Measurements from ENCODE around the gene ZNF592.
"Not testable (repeated sequence)": the region's sequence is repeated elsewhere in the genome, so short reads cannot be mapped to it uniquely, and the experiment has no call there.

The ZNF592 gene

GRCh38 chr15:84725001-84725491, 23.3 kb upstream of the ZNF592 start:
- H3K4me3 ChIP-seq (ENCODE audit: low read length in 2 of 2) = no peak overlapping the region
- H3K36me3 ChIP-seq (ENCODE audit: control insufficient read depth in 2 of 2, insufficient read depth in 2 of 2, low read length in 2 of 2) = no peaks in the 10 kb centered on the region
- H3K27me3 ChIP-seq (ENCODE audit: control insufficient read depth in 1 of 2, insufficient read depth in 2 of 2, low read length in 2 of 2) = no peaks in the 10 kb centered on the region
- no peaks in the 10 kb centered on the region for H3K4me1 ChIP-seq (ENCODE audit: control insufficient read depth, insufficient read depth, low read length)
- no peak overlapping the region for H3K9ac ChIP-seq (ENCODE audit: low read length in 2 of 2)
- no peaks in the 10 kb centered on the region for H3K9me3 ChIP-seq (ENCODE audit: control insufficient read depth in 2 of 2, low read length in 2 of 2)
- no peak overlapping the region for H3K27ac ChIP-seq (ENCODE audit: low read length)

GRCh38 chr15:84727429-84727828, 21.0 kb upstream of the ZNF592 start:
- no peak overlapping the region for H3K4me3 ChIP-seq (ENCODE audit: low read length in 2 of 2)
- H3K27ac ChIP-seq (ENCODE audit: low read length) = no peak overlapping the region
- no peak overlapping the region for H3K9ac ChIP-seq (ENCODE audit: low read length in 2 of 2)
- H3K9me3 ChIP-seq (ENCODE audit: control insufficient read depth in 2 of 2, low read length in 2 of 2) = no peaks in the 10 kb centered on the region
- no peaks in the 10 kb centered on the region for H3K4me1 ChIP-seq (ENCODE audit: control insufficient read depth, insufficient read depth, low read length)
- no peaks in the 10 kb centered on the region for H3K36me3 ChIP-seq (ENCODE audit: control insufficient read depth in 2 of 2, insufficient read depth in 2 of 2, low read length in 2 of 2)
- no peaks in the 10 kb centered on the region for H3K27me3 ChIP-seq (ENCODE audit: control insufficient read depth in 1 of 2, insufficient read depth in 2 of 2, low read length in 2 of 2)

- Histone ChIP-seq H3K4me3 (ENCODE audit: low read length in 2 of 2) (no peak overlapping the region), H3K36me3 (ENCODE audit: control insufficient read depth in 2 of 2, insufficient read depth in 2 of 2, low read length in 2 of 2) (no peaks in the 10 kb centered on the region), H3K27ac (ENCODE audit: low read length) (no peak overlapping the region), H3K9me3 (ENCODE audit: control insufficient read depth in 2 of 2, low read length in 2 of 2) (no peaks in the 10 kb centered on the region), H3K4me1 (ENCODE audit: control insufficient read depth, insufficient read depth, low read length) (no peaks in the 10 kb centered on the region), H3K9ac (ENCODE audit: low read length in 2 of 2) (no peak overlapping the region), H3K27me3 (ENCODE audit: control insufficient read depth in 1 of 2, insufficient read depth in 2 of 2, low read length in 2 of 2) (no peaks in the 10 kb centered on the region)
Measured at GRCh38 chr15:84731774-84732173, 16.6 kb upstream of the ZNF592 start.

- no peaks in the 10 kb centered on the region for H3K4me1 ChIP-seq (ENCODE audit: control insufficient read depth, insufficient read depth, low read length)
- no peaks in the 10 kb centered on the region for H3K36me3 ChIP-seq (ENCODE audit: control insufficient read depth in 2 of 2, insufficient read depth in 2 of 2, low read length in 2 of 2)
- no peak overlapping the region for H3K4me3 ChIP-seq (ENCODE audit: low read length in 2 of 2)
- no peaks in the 10 kb centered on the region for H3K27me3 ChIP-seq (ENCODE audit: control insufficient read depth in 1 of 2, insufficient read depth in 2 of 2, low read length in 2 of 2)
- no peak overlapping the region for H3K27ac ChIP-seq (ENCODE audit: low read length)
- H3K9me3 ChIP-seq (ENCODE audit: control insufficient read depth in 2 of 2, low read length in 2 of 2) = no peaks in the 10 kb centered on the region
- no peak overlapping the region for H3K9ac ChIP-seq (ENCODE audit: low read length in 2 of 2)
Measured at GRCh38 chr15:84734794-84735479, 13.5 kb upstream of the ZNF592 start.

- not testable (repeated sequence) for H3K4me3 ChIP-seq (ENCODE audit: low read length in 2 of 2); H3K4me1 ChIP-seq (ENCODE audit: control insufficient read depth, insufficient read depth, low read length); H3K9me3 ChIP-seq (ENCODE audit: control insufficient read depth in 2 of 2, low read length in 2 of 2); H3K36me3 ChIP-seq (ENCODE audit: control insufficient read depth in 2 of 2, insufficient read depth in 2 of 2, low read length in 2 of 2); H3K27me3 ChIP-seq (ENCODE audit: control insufficient read depth in 1 of 2, insufficient read depth in 2 of 2, low read length in 2 of 2); H3K27ac ChIP-seq (ENCODE audit: low read length); H3K9ac ChIP-seq (ENCODE audit: low read length in 2 of 2)
Measured at GRCh38 chr15:84735480-84736061, 12.8 kb upstream of the ZNF592 start.

- H3K4me3 ChIP-seq (ENCODE audit: low read length in 2 of 2) = no peak overlapping the region
- no peaks in the 10 kb centered on the region for H3K27me3 ChIP-seq (ENCODE audit: control insufficient read depth in 1 of 2, insufficient read depth in 2 of 2, low read length in 2 of 2)
- peaks cover 3% of the 10 kb centered on the region for H3K4me1 ChIP-seq (ENCODE audit: control insufficient read depth, insufficient read depth, low read length)
- H3K9me3 ChIP-seq (ENCODE audit: control insufficient read depth in 2 of 2, low read length in 2 of 2) = no peaks in the 10 kb centered on the region
- H3K9ac ChIP-seq (ENCODE audit: low read length in 2 of 2) = no peak overlapping the region
- no peak overlapping the region for H3K27ac ChIP-seq (ENCODE audit: low read length)
- no peaks in the 10 kb centered on the region for H3K36me3 ChIP-seq (ENCODE audit: control insufficient read depth in 2 of 2, insufficient read depth in 2 of 2, low read length in 2 of 2)
Measured at GRCh38 chr15:84736375-84736774, 12.0 kb upstream of the ZNF592 start.

GRCh38 chr15:84737005-84737404, 11.4 kb upstream of the ZNF592 start:
- Histone ChIP-seq H3K4me3 (ENCODE audit: low read length in 2 of 2) (no peak overlapping the region), H3K4me1 (ENCODE audit: control insufficient read depth, insufficient read depth, low read length) (peaks cover 3% of the 10 kb centered on the region), H3K9me3 (ENCODE audit: control insufficient read depth in 2 of 2, low read length in 2 of 2) (no peaks in the 10 kb centered on the region), H3K9ac (ENCODE audit: low read length in 2 of 2) (no peak overlapping the region), H3K27ac (ENCODE audit: low read length) (no peak overlapping the region), H3K27me3 (ENCODE audit: control insufficient read depth in 1 of 2, insufficient read depth in 2 of 2, low read length in 2 of 2) (no peaks in the 10 kb centered on the region), H3K36me3 (ENCODE audit: control insufficient read depth in 2 of 2, insufficient read depth in 2 of 2, low read length in 2 of 2) (no peaks in the 10 kb centered on the region)

GRCh38 chr15:84740691-84741090, 7.7 kb upstream of the ZNF592 start:
- Histone ChIP-seq H3K36me3 (ENCODE audit: control insufficient read depth in 2 of 2, insufficient read depth in 2 of 2, low read length in 2 of 2) (no peaks in the 10 kb centered on the region), H3K9me3 (ENCODE audit: control insufficient read depth in 2 of 2, low read length in 2 of 2) (no peaks in the 10 kb centered on the region), H3K27me3 (ENCODE audit: control insufficient read depth in 1 of 2, insufficient read depth in 2 of 2, low read length in 2 of 2) (no peaks in the 10 kb centered on the region), H3K27ac (ENCODE audit: low read length) (no peak overlapping the region), H3K9ac (ENCODE audit: low read length in 2 of 2) (no peak overlapping the region), H3K4me1 (ENCODE audit: control insufficient read depth, insufficient read depth, low read length) (peaks cover 3% of the 10 kb centered on the region), H3K4me3 (ENCODE audit: low read length in 2 of 2) (no peak overlapping the region)

GRCh38 chr15:84741121-84741520, 7.3 kb upstream of the ZNF592 start:
- Histone ChIP-seq H3K9me3 (ENCODE audit: control insufficient read depth in 2 of 2, low read length in 2 of 2) (no peaks in the 10 kb centered on the region), H3K36me3 (ENCODE audit: control insufficient read depth in 2 of 2, insufficient read depth in 2 of 2, low read length in 2 of 2) (no peaks in the 10 kb centered on the region), H3K27ac (ENCODE audit: low read length) (no peak overlapping the region), H3K9ac (ENCODE audit: low read length in 2 of 2) (no peak overlapping the region), H3K4me3 (ENCODE audit: low read length in 2 of 2) (no peak overlapping the region), H3K27me3 (ENCODE audit: control insufficient read depth in 1 of 2, insufficient read depth in 2 of 2, low read length in 2 of 2) (no peaks in the 10 kb centered on the region), H3K4me1 (ENCODE audit: control insufficient read depth, insufficient read depth, low read length) (peaks cover 3% of the 10 kb centered on the region)

GRCh38 chr15:84747416-84748273, 747 bp upstream of the ZNF592 start:
- Histone ChIP-seq H3K9me3 (ENCODE audit: control insufficient read depth in 2 of 2, low read length in 2 of 2) (no peaks in the 10 kb centered on the region), H3K27ac (ENCODE audit: low read length) (peak overlapping the region; percentile 98), H3K4me1 (ENCODE audit: control insufficient read depth, insufficient read depth, low read length) (peaks cover 31% of the 10 kb centered on the region), H3K4me3 (ENCODE audit: low read length in 2 of 2) (peak overlapping the region; percentile 87 to 91), H3K36me3 (ENCODE audit: control insufficient read depth in 2 of 2, insufficient read depth in 2 of 2, low read length in 2 of 2) (no peaks in the 10 kb centered on the region), H3K9ac (ENCODE audit: low read length in 2 of 2) (peak overlapping the region; percentile 95), H3K27me3 (ENCODE audit: control insufficient read depth in 1 of 2, insufficient read depth in 2 of 2, low read length in 2 of 2) (no peaks in the 10 kb centered on the region)
